Right lobe of liver (tissue), 4 donors: Measurements from ENCODE around the gene FARS2.

Experiments
- POLR2A ChIP-seq: fragments of 450-650 bp; IDR thresholded peaks from one replicate; pipeline ENCODE4 v1.6.1; 2017; ENCODE audit warnings: antibody characterized with exemption, mild to moderate bottlenecking
- TF ChIP-seq, protein P1 (sequence below), 4 donors: fragments of 200-600 bp in 3 of 4; fragments of 450-650 bp in 1 of 4; IDR thresholded peaks; one replicate each; pipeline versions ENCODE4 v1.5.1 to v1.8.0; 2016 to 2022; ENCODE audit warnings: antibody characterized with exemption in 4 of 4, mild to moderate bottlenecking in 2 of 4
- donor health status: DM: no; HTN: no; CAD: no.
- donor health status: DM: no; HTN: no; CAD: no.
- donor health status: DM: no; HTN: yes; CAD: no.

DNA sequence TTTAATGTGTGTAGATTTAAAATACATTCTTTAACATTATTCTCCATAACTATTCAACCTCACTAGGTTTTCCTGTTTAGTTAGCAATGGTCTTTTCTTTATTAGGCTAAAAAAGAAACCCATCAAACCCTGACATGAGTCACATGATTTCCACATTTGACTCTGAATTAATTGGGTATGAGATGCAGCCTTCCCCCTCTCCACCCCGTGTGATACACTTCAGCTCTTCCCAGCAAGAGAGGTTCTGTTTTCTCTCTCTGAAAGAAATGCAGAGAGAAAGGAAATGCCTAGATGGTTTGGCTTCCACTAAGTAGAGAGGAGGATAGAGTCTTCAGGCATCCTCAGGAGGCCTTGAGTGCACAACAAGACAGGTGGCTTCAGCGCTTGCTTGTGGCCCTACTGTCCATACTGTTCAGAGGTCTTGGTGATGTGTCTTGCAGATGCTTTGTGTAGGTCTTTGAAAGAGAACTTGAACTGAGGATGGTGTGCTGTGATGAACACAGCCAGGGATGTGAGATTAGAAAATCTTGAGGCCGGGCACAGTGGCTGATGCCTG, 17.3 kb downstream of the FARS2 start:
- TF ChIP-seq, protein P1, sequence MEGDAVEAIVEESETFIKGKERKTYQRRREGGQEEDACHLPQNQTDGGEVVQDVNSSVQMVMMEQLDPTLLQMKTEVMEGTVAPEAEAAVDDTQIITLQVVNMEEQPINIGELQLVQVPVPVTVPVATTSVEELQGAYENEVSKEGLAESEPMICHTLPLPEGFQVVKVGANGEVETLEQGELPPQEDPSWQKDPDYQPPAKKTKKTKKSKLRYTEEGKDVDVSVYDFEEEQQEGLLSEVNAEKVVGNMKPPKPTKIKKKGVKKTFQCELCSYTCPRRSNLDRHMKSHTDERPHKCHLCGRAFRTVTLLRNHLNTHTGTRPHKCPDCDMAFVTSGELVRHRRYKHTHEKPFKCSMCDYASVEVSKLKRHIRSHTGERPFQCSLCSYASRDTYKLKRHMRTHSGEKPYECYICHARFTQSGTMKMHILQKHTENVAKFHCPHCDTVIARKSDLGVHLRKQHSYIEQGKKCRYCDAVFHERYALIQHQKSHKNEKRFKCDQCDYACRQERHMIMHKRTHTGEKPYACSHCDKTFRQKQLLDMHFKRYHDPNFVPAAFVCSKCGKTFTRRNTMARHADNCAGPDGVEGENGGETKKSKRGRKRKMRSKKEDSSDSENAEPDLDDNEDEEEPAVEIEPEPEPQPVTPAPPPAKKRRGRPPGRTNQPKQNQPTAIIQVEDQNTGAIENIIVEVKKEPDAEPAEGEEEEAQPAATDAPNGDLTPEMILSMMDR (IDR thresholded peaks at IDR 0.05), result no peak
- no peak for TF ChIP-seq POLR2A
